NCI-H128 (cell line): ENCODE data around the gene FGD5.
"Not testable (repeated sequence)": the region's sequence is repeated elsewhere in the genome, so short reads cannot be mapped to it uniquely, and the experiment has no call there.

Source experiments
- DNase-seq: peaks from one replicate; lab custom pipeline; 2025; ENCODE audit not compliant: unreplicated experiment; lab: John Stamatoyannopoulos, UW

Gene FGD5

GRCh38 chr3:14805961-14806537, 12.7 kb upstream of the FGD5 start:
- DNase-seq = no peak

GRCh38 chr3:14806641-14807263, 12.0 kb upstream of the FGD5 start:
- no peak for DNase-seq

- no peak for DNase-seq
These were observed 10.7 kb upstream of the FGD5 start for GRCh38 chr3:14808025-14808424.

- no peak for DNase-seq
These were observed 10.1 kb upstream of the FGD5 start for GRCh38 chr3:14808502-14809266.

- not testable (repeated sequence) for DNase-seq
These were observed 9.2 kb upstream of the FGD5 start for GRCh38 chr3:14809611-14810010.

- no peak for DNase-seq
These were observed 8.5 kb upstream of the FGD5 start for GRCh38 chr3:14810070-14810791.

- DNase-seq = no peak
These were observed 7.7 kb upstream of the FGD5 start for GRCh38 chr3:14810801-14811661.

- no peak for DNase-seq
These were observed 7.1 kb upstream of the FGD5 start for GRCh38 chr3:14811684-14812083.

GRCh38 chr3:14812196-14812790, 6.5 kb upstream of the FGD5 start:
- no peak for DNase-seq

GRCh38 chr3:14814411-14814871, 4.3 kb upstream of the FGD5 start:
- no peak for DNase-seq

- no peak for DNase-seq
These were observed 2.4 kb upstream of the FGD5 start for GRCh38 chr3:14816359-14816758.

GRCh38 chr3:14819671-14820070, 909 bp downstream of the FGD5 start:
- no peak for DNase-seq

- no peak for DNase-seq
These were observed 1.4 kb downstream of the FGD5 start for GRCh38 chr3:14820156-14820555.

GRCh38 chr3:14821151-14821550, 2.4 kb downstream of the FGD5 start:
- DNase-seq = no peak

GRCh38 chr3:14822134-14822533, 3.4 kb downstream of the FGD5 start:
- no peak for DNase-seq

- DNase-seq = no peak
These were observed 4.1 kb downstream of the FGD5 start for GRCh38 chr3:14822670-14823390.

GRCh38 chr3:14823393-14823792, 4.6 kb downstream of the FGD5 start:
- no peak for DNase-seq

GRCh38 chr3:14823910-14824629, 5.3 kb downstream of the FGD5 start:
- DNase-seq = no peak

- no peak for DNase-seq
These were observed 5.9 kb downstream of the FGD5 start for GRCh38 chr3:14824646-14825045.
